Activated CD8-positive, alpha-beta memory T cell treated with anti-CD3 and anti-CD28 coated beads for 36 hours (primary cell): ENCODE measurements around the gene NT5C2. TPM values are rescaled to one million over a fixed set of nuclear protein-coding genes. Genes with fewer than 3 reads are reported as not detected.
"Not testable (repeated sequence)": the region's sequence is repeated elsewhere in the genome, so short reads cannot be mapped to it uniquely, and the experiment has no call there.

Experiments used
- CTCF ChIA-PET: fragments of 350-600 bp; sonication (Branson Sonifier 250); formaldehyde crosslinking; loops from one replicate; lab custom pipeline; 2021; ENCODE audit warnings: antibody characterized with exemption; lab: Charles Lee
- POLR2A ChIA-PET: fragments of 350-600 bp; sonication (Branson Sonifier 250); formaldehyde crosslinking; loops from one replicate; lab custom pipeline; 2021; ENCODE audit warnings: antibody characterized with exemption; lab: Charles Lee
- total RNA-seq, 2 experiments: library from RNA; stranded (reverse); gene quantifications; one replicate each; pipeline ENCODE4 v1.2.3, GENCODE V29; 2021

The NT5C2 gene
- total RNA-seq, 2 experiments from 2014 or later = 40.0 to 46.3 TPM

- POLR2A ChIA-PET = no interaction called here
- CTCF ChIA-PET = no interaction called here
Measured at GRCh38 chr10:103140469-103140868, 52.6 kb downstream of the NT5C2 start.

- POLR2A ChIA-PET = no interaction called here
- CTCF ChIA-PET = no interaction called here
Measured at GRCh38 chr10:103139803-103140202, 53.3 kb downstream of the NT5C2 start.

GRCh38 chr10:103135168-103135567 is 57.9 kb downstream of the NT5C2 start:
- CTCF ChIA-PET = interaction anchor here (0.6 kb wide), 1 partner anchor 174 kb away, joined by 3 read pairs; no protein-coding TSS in a partner anchor

GRCh38 chr10:103130910-103131309 is 62.2 kb downstream of the NT5C2 start:
- ChIA-PET POLR2A (no interaction called here), CTCF (interaction anchor here (0.8 kb wide), 1 partner anchor 114 kb away, joined by 3 read pairs; no protein-coding TSS in a partner anchor)

More at GRCh38 chr10:103135168-103135567, 57.9 kb downstream of the NT5C2 start:
- POLR2A ChIA-PET = interaction anchor here (0.5 kb wide), 1 partner anchor 399 kb away, joined by 3 read pairs; no protein-coding TSS in a partner anchor

- POLR2A ChIA-PET = not testable (repeated sequence)
- CTCF ChIA-PET = interaction anchor here (0.8 kb wide), 1 partner anchor 114 kb away, joined by 3 read pairs; no protein-coding TSS in a partner anchor
Measured at GRCh38 chr10:103130180-103130579, 62.9 kb downstream of the NT5C2 start.

GRCh38 chr10:103127241-103127640 is 65.8 kb downstream of the NT5C2 start:
- ChIA-PET POLR2A (no interaction called here), CTCF (no interaction called here)

GRCh38 chr10:103125323-103126267 is 67.5 kb downstream of the NT5C2 start:
- POLR2A ChIA-PET = no interaction called here
- CTCF ChIA-PET = no interaction called here

GRCh38 chr10:103124420-103125096 is 68.5 kb downstream of the NT5C2 start:
- CTCF ChIA-PET = interaction anchor here (1.2 kb wide), 1 partner anchor 15 kb away, joined by 3 read pairs; no protein-coding TSS in a partner anchor
- POLR2A ChIA-PET = interaction anchor here (1.2 kb wide), 1 partner anchor 14 kb away, joined by 3 read pairs; no protein-coding TSS in a partner anchor

GRCh38 chr10:103123282-103124024 is 69.6 kb downstream of the NT5C2 start:
- ChIA-PET CTCF (interaction anchor here (1.2 kb wide), 1 partner anchor 14 kb away, joined by 3 read pairs; no protein-coding TSS in a partner anchor), POLR2A (interaction anchor here (1.2 kb wide), 1 partner anchor 13 kb away, joined by 3 read pairs; no protein-coding TSS in a partner anchor)

GRCh38 chr10:103120977-103121735 is 71.9 kb downstream of the NT5C2 start:
- CTCF ChIA-PET = no interaction called here
- POLR2A ChIA-PET = no interaction called here

- ChIA-PET POLR2A (no interaction called here), CTCF (no interaction called here)
Measured at GRCh38 chr10:103120546-103120945, 72.5 kb downstream of the NT5C2 start.

- CTCF ChIA-PET = no interaction called here
- POLR2A ChIA-PET = no interaction called here
Measured at GRCh38 chr10:103117247-103117646, 75.8 kb downstream of the NT5C2 start.

- CTCF ChIA-PET = no interaction called here
- POLR2A ChIA-PET = no interaction called here
Measured at GRCh38 chr10:103114876-103115275, 78.2 kb downstream of the NT5C2 start.

GRCh38 chr10:103111918-103112877 is 80.9 kb downstream of the NT5C2 start:
- ChIA-PET POLR2A (no interaction called here), CTCF (interaction anchor here (1.1 kb wide), 1 partner anchor 9 kb away, joined by 3 read pairs; no protein-coding TSS in a partner anchor)

- ChIA-PET CTCF (no interaction called here), POLR2A (interaction anchor here (0.9 kb wide), 1 partner anchor 13 kb away, joined by 3 read pairs; no protein-coding TSS in a partner anchor)
Measured at GRCh38 chr10:103111031-103111917, 81.8 kb downstream of the NT5C2 start.

- ChIA-PET POLR2A (interaction anchor here (0.9 kb wide), 1 partner anchor 14 kb away, joined by 3 read pairs; no protein-coding TSS in a partner anchor), CTCF (no interaction called here)
Measured at GRCh38 chr10:103110407-103110806, 82.7 kb downstream of the NT5C2 start.
